Stimulated activated CD4-positive, alpha-beta T cell treated with anti-CD3 and anti-CD28 coated beads, Interleukin-2, amount 100 ng/mL, for 4 hours (primary cell): ENCODE results near the gene INPP4B.

Experiments
- DNase-seq: peaks from one replicate; pipeline ENCODE4 v3.0.0-alpha.2; 2020; ENCODE audit warnings: low read depth

Gene INPP4B

DNA sequence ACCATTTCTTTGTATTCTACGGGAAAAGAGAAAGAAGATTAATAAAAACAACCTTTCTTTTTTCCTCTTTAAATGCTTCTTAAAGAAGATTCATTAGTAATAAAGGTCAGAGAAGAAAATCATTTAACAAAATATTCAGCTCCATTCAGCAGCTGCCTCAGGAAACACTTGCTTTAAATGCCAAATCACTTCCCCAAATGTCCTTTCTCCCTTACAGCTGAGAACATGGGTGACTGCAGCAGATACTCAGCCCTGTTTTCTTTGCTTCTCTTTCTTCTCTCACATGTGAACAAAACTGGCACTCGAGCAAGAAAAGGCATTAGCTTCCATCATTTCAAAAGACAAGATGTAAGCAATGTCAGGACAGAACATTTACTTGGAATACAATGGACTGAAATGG, 120.2 kb downstream of the INPP4B start:
- no peak for DNase-seq

DNA sequence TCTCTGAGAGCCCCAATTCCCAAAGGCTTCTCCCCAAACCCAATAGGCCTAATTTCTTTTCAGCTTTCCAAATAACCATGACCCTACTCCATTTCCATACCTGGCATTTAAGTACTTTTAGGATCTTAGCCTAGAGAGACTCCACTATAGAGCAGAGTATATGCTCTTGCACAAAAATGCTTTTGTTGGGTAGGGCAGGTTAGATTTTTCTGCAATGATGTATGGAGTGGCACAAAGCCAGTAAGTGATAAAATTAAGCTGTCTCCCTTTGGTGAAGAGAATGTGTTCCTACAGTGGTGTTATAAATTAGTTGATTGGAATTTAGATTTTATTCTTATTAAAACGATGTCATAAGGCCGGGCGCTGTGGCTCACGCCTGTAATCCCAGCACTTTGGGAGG, 124.9 kb downstream of the INPP4B start:
- DNase-seq, result no peak

GRCh38 chr4:142719854-142720541, 126.1 kb downstream of the INPP4B start:
- no peak for DNase-seq

DNA sequence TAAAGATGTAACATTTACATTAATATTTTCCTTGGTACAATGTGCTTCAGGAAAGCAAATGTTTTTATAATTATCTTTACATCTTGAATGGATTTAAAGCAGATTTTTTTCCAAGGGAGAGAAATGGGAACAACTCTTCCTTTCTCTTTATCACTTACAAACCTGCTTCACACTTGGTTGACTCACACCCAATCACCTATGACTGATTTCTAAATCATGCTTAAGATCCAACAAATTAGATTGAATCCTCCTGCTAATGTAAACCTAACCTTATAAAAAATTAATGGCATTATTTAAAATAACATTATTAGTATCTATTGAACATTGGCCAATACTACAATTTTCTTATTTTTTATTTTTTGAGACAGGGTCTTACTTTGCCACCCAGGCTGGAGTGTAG, 127.1 kb downstream of the INPP4B start:
- DNase-seq, result no peak

- DNase-seq, result no peak
Observed at GRCh38 chr4:142715727-142716126, 130.4 kb downstream of the INPP4B start.

DNA sequence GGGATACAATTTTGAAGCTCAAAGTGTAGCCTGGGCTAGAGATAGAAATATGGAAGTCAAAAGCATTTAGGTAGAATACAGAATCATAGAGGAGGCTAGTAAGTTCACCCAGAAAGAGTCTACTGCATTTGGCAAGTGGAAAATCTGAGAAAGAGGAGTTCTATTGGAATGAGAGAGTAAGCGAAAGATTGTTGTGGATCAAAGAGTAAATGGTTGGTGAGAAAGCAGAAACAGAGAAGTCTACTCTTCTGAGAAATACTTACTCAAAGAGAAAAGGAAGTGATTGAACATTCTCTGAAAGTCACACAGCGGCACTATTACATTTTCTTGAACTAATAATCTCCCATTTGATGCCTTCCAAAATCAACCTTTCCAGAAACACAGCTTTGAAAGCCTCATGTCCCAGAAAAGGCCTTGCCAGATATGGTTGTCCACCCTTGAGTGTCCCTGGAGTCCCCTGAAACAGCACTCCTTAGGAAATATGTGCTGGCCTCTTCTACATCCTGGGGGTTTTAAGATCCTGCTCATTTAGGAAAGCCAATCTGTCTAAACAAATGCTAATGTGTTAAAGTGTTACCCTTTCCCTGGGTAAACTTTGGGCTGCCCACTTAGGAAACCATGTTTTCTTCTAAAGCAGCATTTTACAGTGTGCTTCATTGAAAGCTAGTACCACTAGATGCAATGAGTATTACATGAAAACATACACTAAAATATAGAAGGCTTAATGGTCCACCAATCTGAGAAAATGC, 132.6 kb downstream of the INPP4B start:
- DNase-seq, result no peak

DNA sequence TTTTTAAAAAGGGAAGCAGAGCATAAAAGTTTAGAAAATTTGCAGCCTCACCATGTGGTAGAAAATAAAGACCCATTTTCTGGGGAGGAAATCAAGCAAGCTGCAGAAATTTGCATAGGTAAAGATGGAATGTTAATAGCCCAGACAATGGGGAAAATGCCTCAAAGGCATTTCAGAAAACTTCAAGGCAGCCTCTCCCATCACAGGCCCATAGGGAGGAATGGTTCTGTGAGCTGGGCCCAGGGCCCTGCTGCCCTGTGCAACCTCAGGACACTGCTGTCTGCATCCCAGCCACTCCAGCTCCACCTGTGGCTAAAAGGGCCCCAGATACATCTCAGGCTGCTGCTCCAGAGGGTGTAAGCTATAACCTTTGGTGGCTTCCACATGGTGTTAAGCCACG, 137.9 kb downstream of the INPP4B start:
- DNase-seq, result no peak

DNA sequence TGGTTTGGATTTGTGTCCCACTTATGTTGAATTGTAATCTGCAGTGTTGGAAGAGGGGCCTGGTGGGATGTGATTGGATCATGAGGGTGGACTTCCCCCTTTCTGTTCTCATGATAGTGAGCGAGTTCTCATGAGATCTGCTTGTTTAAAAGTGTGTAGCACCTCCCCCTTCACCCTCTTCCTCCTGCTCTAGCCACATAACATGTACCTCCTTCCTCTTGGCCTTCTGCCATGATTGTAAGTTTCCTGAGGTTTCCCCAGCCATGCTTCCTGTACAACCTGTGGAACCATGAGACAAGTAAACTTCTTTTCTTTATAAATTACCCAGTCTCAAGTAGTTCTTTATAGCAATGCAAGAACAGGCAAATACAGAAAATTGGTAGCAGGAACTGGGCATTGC, 138.7 kb downstream of the INPP4B start:
- no peak for DNase-seq

DNA sequence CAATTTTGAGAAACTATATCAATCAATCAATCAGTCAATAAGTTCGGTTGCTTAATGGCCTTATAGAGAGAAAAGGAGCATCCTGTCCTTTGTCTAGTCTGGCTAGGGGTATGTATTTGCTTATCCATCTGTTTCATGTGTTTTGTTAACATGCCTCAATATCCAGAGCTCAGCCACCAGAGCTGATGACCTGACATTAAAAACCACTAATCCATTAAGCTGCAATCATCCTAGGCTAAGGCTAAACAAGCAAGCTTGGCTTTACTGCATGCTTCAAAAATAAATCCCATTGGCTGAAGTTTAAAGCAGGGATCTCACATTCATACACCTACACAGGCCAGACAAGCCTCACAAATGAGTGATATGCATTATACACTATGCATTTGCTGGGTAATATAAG, 139.7 kb downstream of the INPP4B start:
- DNase-seq, result no peak

DNA sequence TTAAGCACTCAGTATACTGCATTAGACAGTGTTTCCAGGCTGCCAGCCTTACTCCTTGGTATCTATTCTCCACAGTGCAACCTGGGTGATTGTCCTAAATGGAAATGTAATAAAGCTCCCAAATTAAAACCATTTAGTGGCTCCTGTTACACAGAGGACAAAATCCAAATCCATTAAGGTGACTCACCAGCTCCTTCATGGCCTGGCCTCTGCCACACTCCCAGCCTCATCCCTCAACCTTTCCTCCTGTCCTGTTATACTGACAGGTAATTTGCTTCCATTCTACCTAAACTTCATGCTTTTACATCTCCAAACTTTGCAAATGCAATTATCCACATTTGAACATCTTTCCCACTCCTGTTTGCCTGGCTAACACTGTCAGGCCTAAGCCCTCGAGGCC, 140.3 kb downstream of the INPP4B start:
- DNase-seq, result no peak

DNA sequence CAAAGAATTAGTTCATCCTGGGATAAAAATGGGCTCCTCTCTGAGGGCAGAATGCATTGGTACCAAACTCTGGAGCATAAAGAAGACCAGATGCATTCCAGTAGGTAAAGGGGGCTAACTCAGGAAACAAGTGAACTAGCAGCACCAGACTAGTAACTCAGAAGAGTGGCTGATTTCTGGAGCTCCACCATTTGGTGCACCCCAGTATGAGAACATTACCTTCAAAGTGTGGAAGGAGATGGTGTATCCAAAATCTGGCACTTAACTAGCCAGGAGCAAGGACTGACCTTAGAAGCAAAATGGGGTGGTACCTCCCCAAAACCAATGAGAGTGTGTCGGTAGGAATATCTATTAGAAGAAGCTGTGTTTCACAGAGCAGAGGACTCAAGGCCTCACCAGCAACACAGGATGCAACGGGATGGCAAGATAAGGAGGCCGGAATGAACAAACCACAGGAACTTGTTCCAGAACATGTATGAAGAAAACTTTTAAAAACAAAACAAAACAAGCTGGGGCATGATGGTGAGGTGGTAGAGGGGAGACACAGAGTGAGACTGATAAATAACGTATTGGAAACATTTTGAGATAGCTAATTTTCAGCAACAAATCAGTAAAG, 142.3 kb downstream of the INPP4B start:
- no peak for DNase-seq

DNA sequence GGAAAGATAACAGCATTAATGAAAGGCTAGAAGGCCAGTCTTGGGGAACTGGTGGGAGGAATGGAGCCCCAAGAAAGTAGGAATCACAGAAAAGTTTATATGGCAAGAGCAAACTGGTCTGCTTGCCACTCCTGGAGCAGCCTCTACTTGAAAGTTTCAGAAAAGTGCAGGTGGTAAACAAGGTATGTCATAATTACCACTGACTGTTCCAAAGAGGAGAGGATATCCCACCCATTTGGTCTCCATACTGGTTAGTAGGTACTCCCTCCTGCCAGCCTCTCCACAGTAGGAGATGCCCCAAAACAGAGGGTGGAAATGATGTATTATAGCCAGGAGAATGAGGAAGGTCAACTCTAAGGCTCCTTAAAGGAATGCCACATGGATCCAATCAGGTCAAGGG, 145.1 kb downstream of the INPP4B start:
- DNase-seq, result no peak

DNA sequence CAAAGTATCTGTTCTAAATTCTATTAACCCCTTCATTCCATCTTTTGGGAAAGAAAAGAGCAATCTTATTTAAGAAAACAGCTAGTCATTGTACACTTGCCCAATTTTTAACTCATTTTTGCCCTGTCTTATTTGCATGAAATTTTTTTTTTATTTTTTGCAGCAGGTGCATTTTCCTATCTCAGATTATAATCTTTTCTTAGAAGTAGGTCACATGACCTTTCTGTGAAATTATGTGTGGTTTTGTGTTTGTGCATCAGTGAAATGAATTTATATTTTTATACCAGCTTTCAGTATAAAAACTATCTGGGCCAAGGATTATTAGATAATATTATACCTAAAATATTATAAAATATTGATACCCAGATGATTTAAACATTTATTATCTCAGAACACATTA, 145.6 kb downstream of the INPP4B start:
- DNase-seq, result no peak

- DNase-seq, result no peak
Observed at GRCh38 chr4:142698552-142698951, 147.5 kb downstream of the INPP4B start.

DNA sequence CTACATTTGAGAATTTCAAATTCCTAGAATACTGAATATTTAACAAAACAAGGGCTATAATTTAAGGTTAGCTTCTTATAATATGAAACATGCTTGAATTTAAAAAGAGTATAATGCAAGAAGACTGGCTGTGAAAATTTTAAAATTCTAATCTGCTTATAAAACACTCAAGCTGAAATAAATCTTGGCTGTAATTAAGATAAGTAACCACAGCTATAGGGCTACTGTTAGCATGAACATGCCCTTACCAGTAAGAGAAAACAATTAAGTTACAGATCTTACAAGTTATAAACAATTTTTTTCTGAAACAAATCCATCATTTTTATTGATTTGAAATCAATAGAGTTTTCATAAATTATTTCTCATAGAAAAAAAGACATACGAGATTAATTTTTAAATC, 148.2 kb downstream of the INPP4B start:
- DNase-seq, result no peak

DNA sequence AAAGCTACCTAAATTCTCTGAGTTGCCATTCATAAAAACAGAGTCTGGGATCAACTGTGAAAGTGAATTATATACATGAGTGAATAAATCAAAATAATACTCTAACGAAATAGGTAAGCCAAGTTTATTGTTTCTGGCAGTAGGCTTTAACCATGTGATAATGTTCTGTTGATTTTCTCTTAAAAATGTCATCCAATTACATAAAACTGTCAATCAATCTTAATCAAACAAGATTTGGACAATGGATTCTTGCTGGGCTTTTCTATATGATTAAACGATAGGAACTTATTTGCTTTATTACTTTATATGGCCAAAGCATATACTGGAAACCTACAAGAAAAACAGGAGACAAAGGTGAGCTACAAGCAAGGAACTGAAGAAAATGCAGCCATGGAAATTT, 148.8 kb downstream of the INPP4B start:
- DNase-seq, result no peak

GRCh38 chr4:142696334-142697122, 149.6 kb downstream of the INPP4B start:
- no peak for DNase-seq

GRCh38 chr4:142690406-142691163, 155.5 kb downstream of the INPP4B start:
- DNase-seq, result no peak

- DNase-seq, result no peak
Observed at GRCh38 chr4:142687547-142688275, 158.4 kb downstream of the INPP4B start.

- no peak for DNase-seq
Observed at GRCh38 chr4:142686081-142686480, 160.0 kb downstream of the INPP4B start.

GRCh38 chr4:142683997-142684396, 162.1 kb downstream of the INPP4B start:
- DNase-seq, result no peak
